GM23338 (cell line): ENCODE data around the gene TCF7L2. TPM values are rescaled to one million over a fixed set of nuclear protein-coding genes. Genes with fewer than 3 reads are reported as not detected.

Experiments
- ATAC-seq: fragments of 200-7000 bp; cut with Tn5 transposase; 3 replicates; pipeline ENCODE4 v1.9.1; 2020
- DNase-seq: peaks from one replicate; pipeline ENCODE4 v3.0.0-alpha.2; 2015; ENCODE audit warnings: low spot score
- H2AFZ ChIP-seq: fragments of 200-600 bp; sonication (generic); 2 replicates; pipeline ENCODE4 v1.8.0; 2016; ENCODE audit warnings: antibody characterized with exemption, mild to moderate bottlenecking, moderate library complexity
- H3F3A ChIP-seq: fragments of 200-600 bp; sonication (generic); replicated peaks from 2 replicates; pipeline ENCODE4 v1.8.0; 2017; ENCODE audit warnings: antibody characterized with exemption, mixed run types, low read depth
- H3K27ac ChIP-seq: fragments of 200-600 bp; sonication (generic); 2 replicates; pipeline ENCODE4 v1.6.1; 2016; ENCODE audit warnings: low read depth
- H3K27me3 ChIP-seq: fragments of 200-600 bp; sonication (generic); 2 replicates; pipeline ENCODE4 v1.8.0; 2016; ENCODE audit warnings: mild to moderate bottlenecking, mixed run types, moderate library complexity; ENCODE audit not compliant: insufficient read depth
- H3K36me3 ChIP-seq: fragments of 200-600 bp; sonication (generic); 2 replicates; pipeline ENCODE4 v1.8.0; 2016; ENCODE audit warnings: mild to moderate bottlenecking; ENCODE audit not compliant: insufficient read depth
- H3K4me1 ChIP-seq: fragments of 200-600 bp; sonication (generic); 2 replicates; pipeline ENCODE4 v1.8.0; 2016; ENCODE audit warnings: mild to moderate bottlenecking, moderate library complexity; ENCODE audit not compliant: insufficient read depth
- H3K4me2 ChIP-seq: fragments of 200-600 bp; sonication (generic); 2 replicates; pipeline ENCODE4 v1.7.1; 2017; ENCODE audit warnings: mixed run types
- H3K4me3 ChIP-seq: fragments of 200-600 bp; sonication (generic); 2 replicates; pipeline ENCODE4 v1.6.1; 2016; ENCODE audit warnings: mixed run types
- H3K79me2 ChIP-seq: fragments of 200-600 bp; sonication (generic); replicated peaks from 2 replicates; pipeline ENCODE4 v1.8.0; 2017; ENCODE audit warnings: mild to moderate bottlenecking; ENCODE audit not compliant: insufficient read depth
- H3K9me2 ChIP-seq: fragments of 200-600 bp; sonication (generic); 2 replicates; pipeline ENCODE4 v1.8.0; 2017; ENCODE audit not compliant: insufficient read depth
- H4K20me1 ChIP-seq: fragments of 200-600 bp; sonication (generic); replicated peaks from 2 replicates; pipeline ENCODE4 v1.8.0; 2017; ENCODE audit warnings: mild to moderate bottlenecking; ENCODE audit not compliant: insufficient read depth
- H3K27ac Mint-ChIP-seq: 2 replicates; pipeline ENCODE4 v1.8.0; 2020; ENCODE audit warnings: inconsistent platforms, mild to moderate bottlenecking, moderate library complexity, mixed read lengths
- H3K27me3 Mint-ChIP-seq: 3 replicates; pipeline ENCODE4 v1.8.0; 2022; ENCODE audit warnings: low read depth, mild to moderate bottlenecking, moderate library complexity, mixed read lengths, inconsistent platforms; ENCODE audit not compliant: insufficient read depth, poor library complexity
- H3K36me3 Mint-ChIP-seq: 3 replicates; pipeline ENCODE4 v1.8.0; 2021; ENCODE audit warnings: low read depth, mild to moderate bottlenecking, inconsistent platforms, moderate library complexity, mixed read lengths
- H3K4me1 Mint-ChIP-seq: 3 replicates; pipeline ENCODE4 v1.8.0; 2020; ENCODE audit warnings: mild to moderate bottlenecking, inconsistent platforms, mixed read lengths
- H3K4me3 Mint-ChIP-seq: 3 replicates; pipeline ENCODE4 v1.8.0; 2021; ENCODE audit warnings: moderate library complexity, mild to moderate bottlenecking, inconsistent platforms, mixed read lengths
- H3K9me3 Mint-ChIP-seq: 3 replicates; pipeline ENCODE4 v1.8.0; 2020; ENCODE audit warnings: moderate library complexity, mild to moderate bottlenecking, inconsistent platforms, mixed read lengths
- CTCF ChIP-seq, 2 experiments: fragments of 200-600 bp in 1 of 2; sonication (generic) in 1 of 2; conservative IDR thresholded peaks; 2 replicates each; pipeline versions ENCODE4 v1.5.1 to v1.6.1; 2016 to 2017; ENCODE audit warnings: antibody characterized with exemption in 2 of 2, low read depth in 2 of 2, mild to moderate bottlenecking in 2 of 2, moderate library complexity in 1 of 2
- ETS1 ChIP-seq: IDR thresholded peaks from 2 replicates; pipeline ENCODE4 v1.6.1; 2016; ENCODE audit warnings: antibody characterized with exemption
- EZH2 ChIP-seq: fragments of 200-600 bp; sonication (generic); IDR thresholded peaks from one replicate; pipeline ENCODE4 v1.8.0; 2017; ENCODE audit warnings: antibody characterized with exemption, mild to moderate bottlenecking, low read depth; ENCODE audit not compliant: unreplicated experiment
- JUNB ChIP-seq: IDR thresholded peaks from one replicate; pipeline ENCODE4 v1.6.1; 2016; ENCODE audit warnings: antibody characterized with exemption; ENCODE audit not compliant: unreplicated experiment
- POLR2AphosphoS5 ChIP-seq: IDR thresholded peaks from 2 replicates; pipeline ENCODE4 v1.6.1; 2016; ENCODE audit warnings: antibody characterized with exemption, low read depth
- REST ChIP-seq: IDR thresholded peaks from one replicate; pipeline ENCODE4 v1.6.1; 2018; ENCODE audit warnings: antibody characterized with exemption; ENCODE audit not compliant: unreplicated experiment
- polyA plus RNA-seq: library from polyadenylated mRNA; unstranded; fragments of >200 nt; fragmentation: Nextera tagmentation; extraction: Ambion mirVana; gene quantifications from 2 replicates; pipeline ENCODE4 v1.2.1, GENCODE V29; 2016
- total RNA-seq: library from RNA; depleted of rRNA; stranded (reverse); fragments of >200 nt; shearing (Covaris generic); gene quantifications from 2 replicates; pipeline ENCODE4 v1.2.3, GENCODE V29; 2014

The TCF7L2 gene
- total and polyA plus RNA-seq, 2 experiments from 2014 or later, result 32.2 to 80.8 TPM

GRCh38 chr10:113202011-113202410 lies 252.0 kb downstream of the TCF7L2 start:
- Histone ChIP-seq H3K4me3 (no peak overlapping the region), H3K27me3 (no peaks in the 10 kb centered on the region), H3F3A (no peaks in the 10 kb centered on the region), H2AFZ (0 out of 2 replicates have a peak overlapping the region, but pooled peaks have one; percentile 40), H3K9me2 (no peaks in the 10 kb centered on the region), H3K4me1 (no peaks in the 10 kb centered on the region), H4K20me1 (no peaks in the 10 kb centered on the region), H3K79me2 (no peaks in the 10 kb centered on the region), H3K27ac (no peak overlapping the region), H3K36me3 (no peaks in the 10 kb centered on the region), H3K4me2 (no peak overlapping the region)
- peaks cover 2% of the 10 kb centered on the region; the same call in 2 of the 3 replicates for H3K4me1 Mint-ChIP-seq
- H3K36me3 Mint-ChIP-seq, result no peaks in the 10 kb centered on the region
- TF ChIP-seq ETS1 (no peak), CTCF (conservative IDR thresholded peaks at IDR 0.05; ENCODE audit: low read depth in 2 of 2) (peak; percentile 23 to 45; a peak in 3 of 4 replicates), JUNB (no peak)
- no peak overlapping the region for H3K27ac Mint-ChIP-seq
- ATAC-seq (peak; percentile 99), DNase-seq (peak; percentile 46)
- peaks cover 5% of the 10 kb centered on the region for H3K27me3 Mint-ChIP-seq
- no peaks in the 10 kb centered on the region; the same call in 1 of the 3 replicates for H3K9me3 Mint-ChIP-seq
- H3K4me3 Mint-ChIP-seq, result no peak overlapping the region

- Histone ChIP-seq H3K4me2 (no peak overlapping the region), H3F3A (no peaks in the 10 kb centered on the region), H3K27ac (no peak overlapping the region), H3K9me2 (no peaks in the 10 kb centered on the region), H3K4me1 (no peaks in the 10 kb centered on the region), H3K27me3 (no peaks in the 10 kb centered on the region), H4K20me1 (no peaks in the 10 kb centered on the region), H3K79me2 (no peaks in the 10 kb centered on the region), H2AFZ (no peak overlapping the region), H3K4me3 (no peak overlapping the region), H3K36me3 (no peaks in the 10 kb centered on the region)
- H3K27ac Mint-ChIP-seq, result no peak overlapping the region
- H3K4me1 Mint-ChIP-seq, result 0 out of 3 replicates have a peak, but pooled peaks cover 2% of the 10 kb centered on the region
- no peak overlapping the region for H3K4me3 Mint-ChIP-seq
- no peaks in the 10 kb centered on the region; the same call in 2 of the 3 replicates for H3K36me3 Mint-ChIP-seq
- H3K9me3 Mint-ChIP-seq, result peaks cover 5% of the 10 kb centered on the region; the same call in 2 of the 3 replicates
- DNase-seq (no peak), ATAC-seq (no peak)
- H3K27me3 Mint-ChIP-seq, result no peaks in the 10 kb centered on the region
- TF ChIP-seq EZH2, result no peak
- TF ChIP-seq POLR2AphosphoS5, result no peak
- no peak for TF ChIP-seq CTCF (conservative IDR thresholded peaks at IDR 0.05; ENCODE audit: low read depth in 2 of 2)
- no peak for TF ChIP-seq REST
Observed at GRCh38 chr10:113207924-113208323, 257.9 kb downstream of the TCF7L2 start.
